Natural killer cell (primary cell): Measurements from ENCODE around the gene RDM1. TPM values are rescaled to one million over a fixed set of nuclear protein-coding genes. Genes with fewer than 3 reads are reported as not detected.

Experiments
- ATAC-seq, 3 donors: fragments of 150-1000 bp in 2 of 3; fragments of 200-7000 bp in 1 of 3; cut with Tn5 transposase; 1 replicate in 1 of 3; 2 replicates in 2 of 3; pipeline ENCODE4 v1.10.0; 2021; ENCODE audit warnings: mild to moderate bottlenecking in 2 of 3, moderate library complexity in 2 of 3
- DNase-seq, 2 donors: peaks; one replicate each; pipeline versions ENCODE4 v3.0.0 to v3.0.0-alpha.2; 2013 to 2021; ENCODE audit warnings: mixed read lengths in 1 of 2
- H3K27ac ChIP-seq: one replicate; pipeline ENCODE4 v1.5.1; 2013; ENCODE audit warnings: mild to moderate bottlenecking, low read length
- H3K27me3 ChIP-seq: one replicate; pipeline ENCODE4 v1.6.1; 2013; ENCODE audit warnings: low read length; ENCODE audit not compliant: control insufficient read depth, insufficient read depth
- H3K36me3 ChIP-seq: one replicate; pipeline ENCODE4 v1.6.1; 2013; ENCODE audit warnings: low read length; ENCODE audit not compliant: control insufficient read depth, insufficient read depth
- H3K4me1 ChIP-seq: one replicate; pipeline ENCODE4 v1.6.1; 2013; ENCODE audit warnings: low read length; ENCODE audit not compliant: control insufficient read depth, insufficient read depth
- H3K4me3 ChIP-seq: one replicate; pipeline ENCODE4 v1.5.1; 2013; ENCODE audit warnings: low read length
- H3K9me3 ChIP-seq: one replicate; pipeline ENCODE4 v1.6.1; 2013; ENCODE audit warnings: low read length; ENCODE audit not compliant: control insufficient read depth, insufficient read depth
- H3K27ac Mint-ChIP-seq, 2 donors: one replicate each; pipeline ENCODE4 v1.8.0; 2022; ENCODE audit warnings: mild to moderate bottlenecking in 2 of 2, mixed read lengths in 2 of 2, moderate library complexity in 1 of 2
- H3K27me3 Mint-ChIP-seq, 2 donors: one replicate each; pipeline ENCODE4 v1.8.0; 2022; ENCODE audit warnings: low read depth in 2 of 2, mixed read lengths in 2 of 2
- H3K36me3 Mint-ChIP-seq: one replicate; pipeline ENCODE4 v1.8.0; 2022; ENCODE audit warnings: mixed read lengths
- H3K4me1 Mint-ChIP-seq, 2 donors: one replicate each; pipeline ENCODE4 v1.8.0; 2022; ENCODE audit warnings: mixed read lengths in 2 of 2
- H3K4me3 Mint-ChIP-seq: one replicate; pipeline ENCODE4 v1.8.0; 2022; ENCODE audit warnings: mild to moderate bottlenecking, moderate library complexity, mixed read lengths
- H3K9me3 Mint-ChIP-seq, 2 donors: one replicate each; pipeline ENCODE4 v1.8.0; 2022; ENCODE audit warnings: mixed read lengths in 2 of 2
- WGBS: methylation state at CpG from one replicate; pipeline ENCODE4 v1.1.7; 2013; ENCODE audit warnings: missing lambda C conversion rate; ENCODE audit not compliant: insufficient coverage; 5-methylcytosine and 5-hydroxymethylcytosine counted together
- intact Hi-C: fragments of 100-400 bp; cut with micrococcal nuclease; formaldehyde crosslinking; loops from one replicate; pipeline ENCODE4 v1.14.2; 2022
- total RNA-seq, 4 donors: library from RNA; stranded (reverse); fragments of 120-200 nt in 1 of 4; gene quantifications; one replicate each; pipeline versions ENCODE4 v1.2.3 to v1.2.4, GENCODE V29; 2013 to 2022
- TF ChIP-seq, protein P1 (sequence below): fragments of 200-600 bp; IDR thresholded peaks from one replicate; pipeline ENCODE4 v1.8.0; 2022; ENCODE audit warnings: antibody characterized with exemption

The RDM1 gene
- total RNA-seq, 3 donors from 2014 or later (not counting 1 experiment from before 2014, with no cell fraction given), result 0.48 to 1.00 (median 0.61) TPM

GRCh38 chr17:35868737-35869136 lies 61.8 kb downstream of the RDM1 start, which contains the start of gene HEATR9:
Gene HEATR9, minus strand, starts transcription at chr17:35868891. Its CDS starts 149 bp downstream, at chr17:35868742.
- 95% methylated on average over 3 of the region's 3 CpGs for WGBS
- H3K4me1 Mint-ChIP-seq, result peaks cover 60 to 65% of the 10 kb centered on the region in 2 donors
- H3K27me3 ChIP-seq, result no peaks in the 10 kb centered on the region
- no peak within 1 kb of the TSS for H3K4me3 Mint-ChIP-seq
- ATAC-seq (peak in 1 of 3 donors; percentile 3), DNase-seq (no peak)
- intact Hi-C loops, result no loop called here
- no peak within 1 kb of the TSS for H3K4me3 ChIP-seq
- peaks cover 23% of the 10 kb centered on the region for H3K36me3 ChIP-seq
- peaks cover 30% of the 10 kb centered on the region for H3K4me1 ChIP-seq
- H3K36me3 Mint-ChIP-seq, result peaks cover 8% of the 10 kb centered on the region
- H3K27ac ChIP-seq, result no peak within 1 kb of the TSS
- H3K27ac Mint-ChIP-seq, result peak within 1 kb of the TSS; percentile 55 to 99
- no peaks in the 10 kb centered on the region for H3K9me3 ChIP-seq
- no peaks in the 10 kb centered on the region for H3K27me3 Mint-ChIP-seq
- no peaks in the 10 kb centered on the region for H3K9me3 Mint-ChIP-seq
- TF ChIP-seq, protein P1, sequence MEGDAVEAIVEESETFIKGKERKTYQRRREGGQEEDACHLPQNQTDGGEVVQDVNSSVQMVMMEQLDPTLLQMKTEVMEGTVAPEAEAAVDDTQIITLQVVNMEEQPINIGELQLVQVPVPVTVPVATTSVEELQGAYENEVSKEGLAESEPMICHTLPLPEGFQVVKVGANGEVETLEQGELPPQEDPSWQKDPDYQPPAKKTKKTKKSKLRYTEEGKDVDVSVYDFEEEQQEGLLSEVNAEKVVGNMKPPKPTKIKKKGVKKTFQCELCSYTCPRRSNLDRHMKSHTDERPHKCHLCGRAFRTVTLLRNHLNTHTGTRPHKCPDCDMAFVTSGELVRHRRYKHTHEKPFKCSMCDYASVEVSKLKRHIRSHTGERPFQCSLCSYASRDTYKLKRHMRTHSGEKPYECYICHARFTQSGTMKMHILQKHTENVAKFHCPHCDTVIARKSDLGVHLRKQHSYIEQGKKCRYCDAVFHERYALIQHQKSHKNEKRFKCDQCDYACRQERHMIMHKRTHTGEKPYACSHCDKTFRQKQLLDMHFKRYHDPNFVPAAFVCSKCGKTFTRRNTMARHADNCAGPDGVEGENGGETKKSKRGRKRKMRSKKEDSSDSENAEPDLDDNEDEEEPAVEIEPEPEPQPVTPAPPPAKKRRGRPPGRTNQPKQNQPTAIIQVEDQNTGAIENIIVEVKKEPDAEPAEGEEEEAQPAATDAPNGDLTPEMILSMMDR, result no peak

Other genes with a start within 250 kb of the RDM1 start
- under 1 TPM in 1 of 3 donors, not detected in 2; 0.07 TPM for gene RASL10B, start 199.1 kb downstream of the RDM1 start, total RNA-seq
- gene GAS2L2, start 177.5 kb downstream of the RDM1 start, total RNA-seq, result under 1 TPM in 1 of 3 donors, not detected in 2; 0.23 TPM
- not detected for gene C17orf50, start 169.9 kb downstream of the RDM1 start, total RNA-seq
- 1 to 10 TPM in 1 of 3 donors, not detected in 2; 1.1 TPM for gene MMP28, start 135.1 kb downstream of the RDM1 start, total RNA-seq
- 100 to 1,000 TPM; 214 to 253 (median 214) TPM for gene TAF15, start 121.3 kb downstream of the RDM1 start, total RNA-seq
- gene HEATR9, start 61.9 kb downstream of the RDM1 start, total RNA-seq, result 10 to 100 TPM in 2 of 3 donors, 1 to 10 TPM in 1; 10.0 to 24.1 (median 15.1) TPM
- gene CCL5, start 50.4 kb downstream of the RDM1 start, total RNA-seq, result 1,000 to 10,000 TPM in 1 of 3 donors, 100 to 1,000 TPM in 2; 793 to 1,167 (median 825) TPM
- gene LYZL6, start 12.9 kb upstream of the RDM1 start, total RNA-seq, result not detected
- gene CCL16, start 50.7 kb upstream of the RDM1 start, total RNA-seq, result not detected
- gene CCL14, start 56.0 kb upstream of the RDM1 start, total RNA-seq, result not detected
- not detected for gene CCL15, start 70.8 kb upstream of the RDM1 start, total RNA-seq
- gene CCL23, start 87.2 kb upstream of the RDM1 start, total RNA-seq, result under 1 TPM in 2 of 3 donors, not detected in 1; 0.68 to 0.80 TPM
- gene CCL18, start 133.5 kb upstream of the RDM1 start, total RNA-seq, result under 1 TPM in 2 of 3 donors, not detected in 1; 0.54 to 0.55 TPM
- gene CCL3, start 159.4 kb upstream of the RDM1 start, total RNA-seq, result 100 to 1,000 TPM; 381 to 547 (median 450) TPM
- 100 to 1,000 TPM; 360 to 532 (median 476) TPM for gene CCL4, start 173.1 kb upstream of the RDM1 start, total RNA-seq
- 10 to 100 TPM in 1 of 3 donors, 1 to 10 TPM in 2; 4.3 to 10.7 (median 8.2) TPM for gene TBC1D3B, start 245.9 kb upstream of the RDM1 start, total RNA-seq